Tibial artery (tissue), 4 donors: ENCODE data around the gene GAB1.

Source experiments
- DNase-seq, 2 donors: peaks; one replicate each; pipeline ENCODE4 v3.0.0-alpha.2; 2019
- H3K27ac ChIP-seq, 2 donors: fragments of 200-600 bp; sonication (generic) in 1 of 2; 1 replicate in 1 of 2; 2 replicates in 1 of 2; pipeline ENCODE4 v1.5.1; 2018 to 2019; ENCODE audit warnings: mild to moderate bottlenecking in 1 of 2
- H3K27me3 ChIP-seq, 2 donors: fragments of 200-600 bp; sonication (generic) in 1 of 2; one replicate each; pipeline versions ENCODE4 v1.5.1 to v1.6.0; 2016 to 2019
- H3K36me3 ChIP-seq, 3 donors: fragments of 200-600 bp; sonication (generic) in 2 of 3; one replicate each; pipeline ENCODE4 v1.5.1; 2016 to 2019; ENCODE audit warnings: mild to moderate bottlenecking in 2 of 3
- H3K4me1 ChIP-seq, 4 donors: fragments of 200-600 bp; sonication (generic) in 2 of 4; 1 replicate in 3 of 4; 2 replicates in 1 of 4; pipeline ENCODE4 v1.5.1; 2016 to 2019
- H3K4me3 ChIP-seq, 2 donors: fragments of 200-600 bp; sonication (generic) in 1 of 2; 1 replicate in 1 of 2; 2 replicates in 1 of 2; pipeline ENCODE4 v1.5.1; 2018 to 2019; ENCODE audit warnings: mild to moderate bottlenecking in 2 of 2
- H3K9me3 ChIP-seq, 3 donors: fragments of 200-600 bp; sonication (generic) in 1 of 3; one replicate each; pipeline ENCODE4 v1.5.1; 2016 to 2019
- intact Hi-C: fragments of 100-400 bp; cut with DNase I; formaldehyde crosslinking; loops from one replicate; pipeline ENCODE4 v1.15.0; 2023; ENCODE audit warnings: low total_unique reads
- TF ChIP-seq, protein P1 (sequence below), 2 experiments: fragments of 200-600 bp in 1 of 2; fragments of 450-650 bp in 1 of 2; IDR thresholded peaks; one replicate each; pipeline ENCODE4 v1.5.1; 2017 to 2019; ENCODE audit warnings: antibody characterized with exemption in 2 of 2, mild to moderate bottlenecking in 1 of 2, moderate library complexity in 1 of 2

The GAB1 gene

DNA sequence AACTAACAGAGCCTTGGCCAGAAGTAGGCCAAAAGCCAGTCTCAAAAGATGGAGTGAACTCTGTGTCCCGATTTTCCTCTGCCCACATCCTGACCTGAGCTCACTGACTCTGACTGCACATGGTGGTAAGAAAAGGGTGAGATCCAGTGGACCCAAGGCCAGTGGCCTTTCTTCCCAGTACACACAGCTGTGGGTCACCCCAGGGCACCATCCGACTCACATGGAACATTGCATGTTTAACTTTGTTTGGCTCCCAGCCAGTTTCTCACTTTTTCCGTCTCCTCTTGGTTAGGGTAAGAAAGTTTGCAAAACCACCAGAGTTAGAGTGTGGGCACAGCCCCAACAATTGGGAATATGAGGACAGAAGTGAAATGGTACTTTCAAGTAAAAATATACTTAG is 69.8 kb downstream of the GAB1 start:
- intact Hi-C loops, result no loop called here
- DNase-seq, result peak; percentile 92 to 93
- Histone ChIP-seq H3K36me3 (no peaks in the 10 kb centered on the region), H3K27me3 (no peaks in the 10 kb centered on the region), H3K4me1 (peaks cover 0 to 96% (median 63%) of the 10 kb centered on the region in 4 donors), H3K4me3 (no peak overlapping the region), H3K27ac (peak overlapping the region; percentile 50 to 58), H3K9me3 (no peaks in the 10 kb centered on the region)
- TF ChIP-seq, protein P1, sequence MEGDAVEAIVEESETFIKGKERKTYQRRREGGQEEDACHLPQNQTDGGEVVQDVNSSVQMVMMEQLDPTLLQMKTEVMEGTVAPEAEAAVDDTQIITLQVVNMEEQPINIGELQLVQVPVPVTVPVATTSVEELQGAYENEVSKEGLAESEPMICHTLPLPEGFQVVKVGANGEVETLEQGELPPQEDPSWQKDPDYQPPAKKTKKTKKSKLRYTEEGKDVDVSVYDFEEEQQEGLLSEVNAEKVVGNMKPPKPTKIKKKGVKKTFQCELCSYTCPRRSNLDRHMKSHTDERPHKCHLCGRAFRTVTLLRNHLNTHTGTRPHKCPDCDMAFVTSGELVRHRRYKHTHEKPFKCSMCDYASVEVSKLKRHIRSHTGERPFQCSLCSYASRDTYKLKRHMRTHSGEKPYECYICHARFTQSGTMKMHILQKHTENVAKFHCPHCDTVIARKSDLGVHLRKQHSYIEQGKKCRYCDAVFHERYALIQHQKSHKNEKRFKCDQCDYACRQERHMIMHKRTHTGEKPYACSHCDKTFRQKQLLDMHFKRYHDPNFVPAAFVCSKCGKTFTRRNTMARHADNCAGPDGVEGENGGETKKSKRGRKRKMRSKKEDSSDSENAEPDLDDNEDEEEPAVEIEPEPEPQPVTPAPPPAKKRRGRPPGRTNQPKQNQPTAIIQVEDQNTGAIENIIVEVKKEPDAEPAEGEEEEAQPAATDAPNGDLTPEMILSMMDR (IDR thresholded peaks at IDR 0.05), result no peak

DNA sequence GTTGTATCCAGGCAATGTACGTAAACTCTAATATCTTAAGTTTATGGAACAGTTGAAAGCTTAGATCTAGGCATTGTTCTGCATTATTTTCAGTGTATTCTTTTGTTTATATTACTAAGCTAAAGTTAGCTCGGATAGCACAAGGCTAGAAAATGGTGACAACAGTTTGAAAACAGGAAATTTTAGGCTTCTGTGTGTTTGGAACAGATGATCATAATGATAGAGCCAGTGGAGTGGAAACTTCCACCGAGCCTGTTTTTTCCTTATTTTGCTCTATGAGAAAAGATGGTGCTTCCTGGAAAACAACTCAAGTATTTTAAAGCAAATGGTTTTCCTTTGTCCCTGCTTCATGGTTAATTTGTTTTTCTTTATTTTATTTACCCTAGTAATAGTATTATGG is 70.8 kb downstream of the GAB1 start:
- no peaks in the 10 kb centered on the region for H3K27me3 ChIP-seq
- peak overlapping the region; percentile 50 to 58 for H3K27ac ChIP-seq
- intact Hi-C loops, result no loop called here
- no peak for DNase-seq
- TF ChIP-seq, protein P1 (IDR thresholded peaks at IDR 0.05), result no peak
- no peak overlapping the region for H3K4me3 ChIP-seq
- H3K9me3 ChIP-seq, result no peaks in the 10 kb centered on the region
- no peaks in the 10 kb centered on the region for H3K36me3 ChIP-seq
- peaks cover 0 to 98% (median 67%) of the 10 kb centered on the region in 4 donors for H3K4me1 ChIP-seq

DNA sequence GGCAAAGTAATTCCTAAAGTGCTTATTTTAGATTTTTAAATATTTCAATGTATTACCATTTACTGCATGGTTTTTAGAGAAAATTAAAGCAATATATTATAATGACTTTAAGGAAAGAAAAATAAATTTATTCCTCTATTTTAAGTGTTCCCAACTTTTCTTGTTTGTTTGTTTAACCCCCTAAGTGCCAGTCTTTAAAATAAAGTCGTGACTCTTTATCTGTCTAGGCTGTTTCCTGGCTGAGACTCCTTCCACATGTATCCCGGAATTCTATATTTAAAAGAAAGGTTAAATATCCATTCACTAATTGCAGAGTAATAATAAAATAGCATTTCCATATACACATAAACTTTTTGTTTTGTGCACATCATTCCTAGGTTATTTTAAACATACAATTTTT is 71.2 kb downstream of the GAB1 start:
- no peaks in the 10 kb centered on the region for H3K9me3 ChIP-seq
- H3K27ac ChIP-seq, result peak overlapping the region; percentile 50 to 58
- no peaks in the 10 kb centered on the region for H3K27me3 ChIP-seq
- TF ChIP-seq, protein P1 (IDR thresholded peaks at IDR 0.05), result no peak
- intact Hi-C loops, result no loop called here
- no peak for DNase-seq
- H3K36me3 ChIP-seq, result no peaks in the 10 kb centered on the region
- H3K4me3 ChIP-seq, result no peak overlapping the region
- H3K4me1 ChIP-seq, result peaks cover 0 to 98% (median 66%) of the 10 kb centered on the region in 4 donors

DNA sequence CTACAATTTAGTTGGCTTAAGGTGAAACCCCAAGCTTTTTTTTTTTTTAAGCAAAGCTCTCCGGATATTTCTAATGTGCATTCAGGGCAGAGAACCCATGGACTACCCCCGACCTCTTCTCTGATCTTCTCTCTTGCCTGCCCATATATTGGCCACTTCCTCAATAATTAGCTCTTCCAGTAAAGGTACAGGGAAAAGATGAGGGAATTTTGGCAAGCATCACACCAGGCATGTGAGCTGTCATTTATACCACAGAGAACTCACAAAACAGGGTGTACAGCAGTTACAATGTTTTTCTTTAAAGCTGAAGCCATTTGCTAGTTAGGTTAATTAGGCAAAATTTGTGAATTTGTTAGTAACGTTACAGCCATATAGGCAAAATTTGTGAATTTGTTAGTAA is 73.3 kb downstream of the GAB1 start:
- Histone ChIP-seq H3K4me3 (no peak overlapping the region), H3K27ac (no peak overlapping the region), H3K36me3 (no peaks in the 10 kb centered on the region), H3K4me1 (peaks cover 0 to 78% (median 48%) of the 10 kb centered on the region in 4 donors), H3K27me3 (no peaks in the 10 kb centered on the region), H3K9me3 (no peaks in the 10 kb centered on the region)
- intact Hi-C loops, result no loop called here
- no peak for DNase-seq
- TF ChIP-seq, protein P1 (IDR thresholded peaks at IDR 0.05), result no peak

DNA sequence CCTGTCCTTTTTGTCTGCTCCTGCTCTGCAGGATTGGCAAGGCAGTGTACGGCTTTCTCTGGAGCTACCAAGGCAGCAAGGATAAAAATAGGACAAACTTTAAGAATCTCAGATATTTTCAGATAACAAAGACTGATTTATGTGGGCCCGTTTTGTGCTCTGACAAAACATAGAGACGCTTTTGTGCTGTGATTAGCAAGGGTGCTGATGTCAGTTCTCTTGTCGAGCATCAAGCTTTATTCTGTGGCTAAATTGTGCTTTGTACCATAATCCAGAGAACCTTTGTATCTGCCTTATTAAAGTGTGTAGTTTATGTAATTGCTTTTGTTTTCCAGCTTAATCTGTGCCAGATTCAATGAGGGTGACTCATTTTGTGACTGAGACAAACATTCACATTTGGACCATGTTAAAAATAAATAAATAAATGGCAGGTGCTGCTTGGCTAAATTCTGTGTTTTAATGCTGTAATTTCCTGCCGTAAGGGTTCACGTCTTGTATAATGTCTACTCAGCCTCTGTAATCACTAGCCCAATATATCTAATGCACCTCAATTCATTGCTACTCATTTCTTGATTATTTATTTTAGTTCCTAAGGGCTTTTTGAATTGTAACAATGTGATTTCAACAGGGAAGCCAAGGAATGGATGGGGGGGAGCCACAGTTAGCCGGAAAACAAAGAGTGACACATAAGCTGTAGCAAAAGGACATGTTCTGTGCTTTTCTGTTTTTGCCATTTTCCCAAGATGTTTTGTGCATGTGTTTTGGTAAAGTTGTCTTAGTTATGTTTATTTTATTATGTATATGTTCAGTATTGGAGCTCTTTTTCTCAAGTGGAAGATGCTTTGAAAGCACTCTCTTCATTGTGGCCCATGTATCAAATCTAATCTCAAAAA is 75.1 kb downstream of the GAB1 start:
- intact Hi-C loops, result no loop called here
- Histone ChIP-seq H3K27ac (peak overlapping the region; percentile 28 to 54), H3K9me3 (no peaks in the 10 kb centered on the region), H3K36me3 (peaks cover 6 to 12% (median 10%) of the 10 kb centered on the region in 3 donors), H3K27me3 (no peaks in the 10 kb centered on the region), H3K4me1 (peaks cover 0 to 61% (median 32%) of the 10 kb centered on the region in 4 donors), H3K4me3 (peak overlapping the region in 1 of 2 donors; percentile 7)
- DNase-seq, result no peak
- TF ChIP-seq, protein P1 (IDR thresholded peaks at IDR 0.05), result no peak
